Measurements from ENCODE around the gene SNAP47. TPM values are rescaled to one million over a fixed set of nuclear protein-coding genes. Genes with fewer than 3 reads are reported as not detected.
A peak's percentile ranks its signal among the peaks of the same experiment; 100 is the strongest.

SNAP47 gene
- total RNA-seq, 4 donors from 2014 or later, result 25.7 to 71.0 (median 38.4) TPM

DNA sequence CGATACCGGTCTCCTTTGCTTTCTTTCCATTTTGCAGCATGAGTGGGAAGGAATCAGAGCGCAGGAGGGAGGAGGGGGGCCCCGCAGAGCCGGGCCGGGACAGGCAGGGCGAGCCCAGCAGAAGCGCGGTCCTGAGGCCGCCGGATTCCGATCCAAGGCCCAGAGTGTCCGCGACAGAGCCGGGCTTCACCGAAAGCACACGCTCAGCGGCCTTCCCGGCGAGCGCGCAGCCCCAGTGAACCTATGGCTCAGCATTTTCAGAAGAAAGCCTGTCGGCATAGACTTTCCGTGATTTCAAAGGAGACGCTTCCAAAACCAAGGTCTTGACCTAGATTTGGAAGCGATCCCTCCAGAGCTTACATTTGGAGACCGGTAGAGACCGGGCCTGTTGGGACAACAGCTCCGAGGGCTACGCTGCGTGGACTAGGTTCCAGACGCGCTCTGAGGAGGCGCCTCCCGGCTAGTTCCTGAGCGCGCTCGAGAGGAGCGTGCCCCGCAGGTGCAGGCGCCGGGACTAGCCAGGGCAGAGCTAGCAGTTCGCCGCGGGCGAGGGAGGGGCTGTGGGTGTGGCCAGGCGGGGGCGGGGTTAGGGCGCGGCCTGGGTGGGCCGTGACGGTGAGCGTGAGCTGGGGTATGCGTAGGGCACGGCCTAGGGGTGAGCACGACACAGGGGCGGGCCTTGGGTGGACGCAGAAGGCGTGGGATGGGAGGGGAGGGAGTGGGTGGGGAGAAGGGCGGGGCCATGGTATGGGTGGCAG, 52.5 kb downstream of the SNAP47 start:
- peak; percentile 27 to 57 for TF ChIP-seq POLR2A (IDR thresholded peaks at IDR 0.05)
- TF ChIP-seq, protein P1, sequence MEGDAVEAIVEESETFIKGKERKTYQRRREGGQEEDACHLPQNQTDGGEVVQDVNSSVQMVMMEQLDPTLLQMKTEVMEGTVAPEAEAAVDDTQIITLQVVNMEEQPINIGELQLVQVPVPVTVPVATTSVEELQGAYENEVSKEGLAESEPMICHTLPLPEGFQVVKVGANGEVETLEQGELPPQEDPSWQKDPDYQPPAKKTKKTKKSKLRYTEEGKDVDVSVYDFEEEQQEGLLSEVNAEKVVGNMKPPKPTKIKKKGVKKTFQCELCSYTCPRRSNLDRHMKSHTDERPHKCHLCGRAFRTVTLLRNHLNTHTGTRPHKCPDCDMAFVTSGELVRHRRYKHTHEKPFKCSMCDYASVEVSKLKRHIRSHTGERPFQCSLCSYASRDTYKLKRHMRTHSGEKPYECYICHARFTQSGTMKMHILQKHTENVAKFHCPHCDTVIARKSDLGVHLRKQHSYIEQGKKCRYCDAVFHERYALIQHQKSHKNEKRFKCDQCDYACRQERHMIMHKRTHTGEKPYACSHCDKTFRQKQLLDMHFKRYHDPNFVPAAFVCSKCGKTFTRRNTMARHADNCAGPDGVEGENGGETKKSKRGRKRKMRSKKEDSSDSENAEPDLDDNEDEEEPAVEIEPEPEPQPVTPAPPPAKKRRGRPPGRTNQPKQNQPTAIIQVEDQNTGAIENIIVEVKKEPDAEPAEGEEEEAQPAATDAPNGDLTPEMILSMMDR (IDR thresholded peaks at IDR 0.05), result peak in 1 of 6 experiments; percentile 3
- no peaks in the 10 kb centered on the region for H3K36me3 ChIP-seq
- H3K4me1 ChIP-seq, result peaks cover 0 to 24% (median 15%) of the 10 kb centered on the region in 4 donors

DNA sequence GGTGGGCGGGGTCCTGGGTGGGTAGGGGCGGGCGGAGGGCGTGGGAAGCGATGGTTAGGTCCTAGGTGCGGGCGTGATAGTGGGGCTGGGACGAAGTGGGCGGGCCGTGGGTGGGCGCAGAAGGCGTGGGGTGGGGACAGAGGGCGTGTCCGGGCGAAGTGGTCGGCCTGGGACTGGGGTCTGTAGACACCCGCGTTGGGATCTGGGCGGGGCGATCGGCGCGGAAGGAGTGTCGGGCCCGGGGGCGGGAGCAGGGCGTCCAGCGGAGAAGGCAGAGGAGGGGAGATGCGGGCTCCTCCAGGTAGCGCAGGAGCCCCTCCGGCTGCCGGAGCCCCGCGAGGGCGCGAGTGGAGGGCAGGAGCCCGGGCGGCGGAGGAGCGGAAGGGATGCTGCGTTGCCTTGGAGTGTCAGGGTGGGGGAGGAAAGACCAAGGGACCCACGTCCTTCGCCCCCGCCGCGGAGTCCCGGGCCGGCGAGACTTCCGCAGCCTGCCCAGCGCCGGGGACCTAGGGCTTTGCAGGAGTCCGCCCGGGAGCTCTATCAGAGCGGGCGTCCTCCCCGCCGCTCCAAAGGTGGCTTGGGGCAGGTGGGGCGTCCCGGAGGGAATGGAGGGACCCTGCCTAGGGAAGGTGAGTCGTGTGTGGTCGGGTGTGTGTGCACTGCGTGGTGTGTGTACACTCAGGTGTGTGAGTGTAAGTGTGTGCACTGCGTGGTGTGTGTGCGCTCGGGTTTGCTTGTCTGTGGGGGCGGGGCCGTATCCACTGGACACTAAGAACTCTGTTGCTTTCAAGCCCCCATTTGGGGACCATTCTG, 53.2 kb downstream of the SNAP47 start:
- Histone ChIP-seq H3K36me3 (no peaks in the 10 kb centered on the region), H3K9me3 (no peaks in the 10 kb centered on the region), H3K27ac (peak overlapping the region; percentile 30 to 77 (median 66)), H3K4me1 (peaks cover 0 to 24% (median 15%) of the 10 kb centered on the region in 4 donors), H3K4me3 (peak overlapping the region; percentile 52 to 74 (median 60)), H3K27me3 (no peaks in the 10 kb centered on the region)
- DNase-seq, result peak in 1 of 3 donors; percentile 32
- no peak for TF ChIP-seq POLR2A (IDR thresholded peaks at IDR 0.05)
- TF ChIP-seq, protein P1 (IDR thresholded peaks at IDR 0.05), result no peak

More for the DNA sequence above, 52.5 kb downstream of the SNAP47 start:
- peak overlapping the region in 3 of 4 donors; percentile 62 to 77 (median 71) for H3K27ac ChIP-seq
- DNase-seq, result peak; percentile 97 to 98 (median 97)
- H3K27me3 ChIP-seq, result no peaks in the 10 kb centered on the region
- H3K9me3 ChIP-seq, result no peaks in the 10 kb centered on the region
- peak overlapping the region; percentile 52 to 74 (median 60) for H3K4me3 ChIP-seq

DNA sequence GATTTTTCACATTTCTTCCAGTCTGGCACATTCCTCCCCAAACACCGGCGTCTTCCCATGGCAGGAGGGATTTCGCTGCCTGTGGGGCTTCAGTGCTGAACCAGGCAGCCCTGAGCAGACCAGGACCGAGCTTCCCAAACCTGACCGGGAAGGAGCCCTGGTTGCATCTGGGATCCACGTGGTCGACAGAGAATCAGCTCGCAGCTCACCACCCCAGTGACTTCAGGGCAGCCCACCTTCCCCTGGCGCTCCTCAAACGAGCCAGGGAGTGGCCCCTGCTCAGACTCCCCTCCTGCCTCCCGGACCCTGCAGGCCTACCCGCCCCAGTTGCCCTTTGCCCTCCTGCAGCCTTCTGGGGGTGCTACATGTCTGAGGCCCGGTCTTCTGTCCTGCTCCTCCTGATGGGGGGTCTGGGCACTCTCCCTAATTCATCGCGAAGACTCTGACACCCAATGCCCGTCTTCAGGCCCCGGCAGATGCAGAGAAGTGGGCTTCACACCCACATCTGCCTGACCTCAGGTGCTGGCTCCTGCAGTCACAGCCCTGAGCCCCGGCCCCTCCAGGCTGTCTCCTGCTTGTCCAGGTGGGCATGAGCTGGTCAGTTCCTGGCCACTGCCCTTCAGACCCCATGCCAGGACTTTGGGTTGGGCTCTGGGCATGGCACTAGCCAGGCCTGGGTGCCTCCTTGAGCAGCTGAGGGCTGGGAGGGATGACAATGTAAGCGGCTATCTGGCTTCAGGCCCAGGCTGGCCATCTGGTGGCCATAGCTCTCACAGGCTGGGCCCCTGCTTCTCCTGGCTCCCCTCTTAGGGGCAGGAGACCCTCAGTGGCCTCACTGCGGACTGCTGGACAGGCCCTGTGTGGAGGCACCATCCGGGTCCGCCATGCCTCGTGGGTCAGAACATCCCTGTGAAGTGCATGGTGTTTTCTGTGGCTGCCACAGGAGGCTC, 54.1 kb downstream of the SNAP47 start:
- Histone ChIP-seq H3K4me3 (peak overlapping the region; percentile 52 to 74 (median 60)), H3K27me3 (no peaks in the 10 kb centered on the region), H3K9me3 (no peaks in the 10 kb centered on the region), H3K27ac (peak overlapping the region in 3 of 4 donors; percentile 60 to 77 (median 71)), H3K36me3 (no peaks in the 10 kb centered on the region), H3K4me1 (peaks cover 0 to 29% (median 15%) of the 10 kb centered on the region in 4 donors)
- TF ChIP-seq POLR2A (IDR thresholded peaks at IDR 0.05), result no peak
- TF ChIP-seq, protein P1 (IDR thresholded peaks at IDR 0.05), result no peak
- DNase-seq, result peak in 1 of 3 donors; percentile 51

DNA sequence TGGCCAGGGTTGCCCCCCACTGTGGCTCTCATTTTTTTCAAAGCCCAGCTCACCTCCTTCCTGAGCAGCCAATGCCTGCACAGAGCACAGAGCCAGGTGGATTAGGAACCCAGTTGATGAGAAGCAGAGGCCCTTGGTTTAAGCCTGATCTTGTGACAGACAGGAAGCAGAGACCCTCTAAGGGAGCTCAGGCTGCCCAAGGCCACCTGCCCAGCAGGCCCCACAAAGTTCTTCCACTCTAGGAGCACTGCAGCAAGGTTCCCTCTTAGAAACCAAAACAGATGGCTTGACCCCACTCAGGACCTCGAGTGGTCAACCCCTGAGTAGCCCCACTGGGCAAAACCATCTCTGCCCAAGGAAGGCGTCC, 54.8 kb downstream of the SNAP47 start:
- TF ChIP-seq, protein P1 (IDR thresholded peaks at IDR 0.05), result no peak
- no peak for TF ChIP-seq POLR2A (IDR thresholded peaks at IDR 0.05)

DNA sequence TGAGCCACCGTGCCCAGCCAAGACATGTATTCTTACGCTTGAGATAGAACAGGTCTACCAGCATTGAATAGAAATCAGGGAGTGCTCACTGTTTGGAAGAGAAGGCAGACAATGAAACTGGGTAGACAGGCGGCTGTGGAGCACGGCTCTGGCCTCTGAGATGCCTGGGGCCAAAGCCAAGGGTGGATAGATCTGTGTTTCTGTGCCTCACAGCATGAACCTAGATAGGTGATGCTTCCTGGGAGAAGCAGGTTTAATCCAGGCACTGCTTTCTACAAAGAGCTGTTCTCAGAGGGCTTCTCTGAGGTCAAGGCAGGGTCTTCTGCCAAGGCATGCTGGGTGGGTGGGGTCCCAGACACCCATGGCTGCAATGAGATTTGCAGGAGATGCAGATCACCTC, 55.6 kb downstream of the SNAP47 start:
- no peaks in the 10 kb centered on the region for H3K27me3 ChIP-seq
- no peak overlapping the region for H3K27ac ChIP-seq
- no peaks in the 10 kb centered on the region for H3K9me3 ChIP-seq
- H3K4me1 ChIP-seq, result peaks cover 0 to 29% (median 13%) of the 10 kb centered on the region in 4 donors
- no peaks in the 10 kb centered on the region for H3K36me3 ChIP-seq
- TF ChIP-seq, protein P1 (IDR thresholded peaks at IDR 0.05), result no peak
- TF ChIP-seq POLR2A (IDR thresholded peaks at IDR 0.05), result no peak
- H3K4me3 ChIP-seq, result no peak overlapping the region
- no peak for DNase-seq

More for the DNA sequence above, 54.8 kb downstream of the SNAP47 start:
- no peaks in the 10 kb centered on the region for H3K9me3 ChIP-seq
- peaks cover 0 to 29% (median 15%) of the 10 kb centered on the region in 4 donors for H3K4me1 ChIP-seq
- no peaks in the 10 kb centered on the region for H3K27me3 ChIP-seq
- H3K27ac ChIP-seq, result no peak overlapping the region
- no peaks in the 10 kb centered on the region for H3K36me3 ChIP-seq
- H3K4me3 ChIP-seq, result no peak overlapping the region
- DNase-seq, result no peak
